GM20431 (cell line): ENCODE measurements around the gene FAM120B.

Source experiments
- in situ Hi-C: fragments of 300-500 bp; cut with MseI, MboI; formaldehyde crosslinking; loops from one replicate; pipeline ENCODE4 v1.15.0; 2020; ENCODE audit warnings: low sequenced_read_pairs; ENCODE audit not compliant: unreplicated experiment

FAM120B gene

DNA sequence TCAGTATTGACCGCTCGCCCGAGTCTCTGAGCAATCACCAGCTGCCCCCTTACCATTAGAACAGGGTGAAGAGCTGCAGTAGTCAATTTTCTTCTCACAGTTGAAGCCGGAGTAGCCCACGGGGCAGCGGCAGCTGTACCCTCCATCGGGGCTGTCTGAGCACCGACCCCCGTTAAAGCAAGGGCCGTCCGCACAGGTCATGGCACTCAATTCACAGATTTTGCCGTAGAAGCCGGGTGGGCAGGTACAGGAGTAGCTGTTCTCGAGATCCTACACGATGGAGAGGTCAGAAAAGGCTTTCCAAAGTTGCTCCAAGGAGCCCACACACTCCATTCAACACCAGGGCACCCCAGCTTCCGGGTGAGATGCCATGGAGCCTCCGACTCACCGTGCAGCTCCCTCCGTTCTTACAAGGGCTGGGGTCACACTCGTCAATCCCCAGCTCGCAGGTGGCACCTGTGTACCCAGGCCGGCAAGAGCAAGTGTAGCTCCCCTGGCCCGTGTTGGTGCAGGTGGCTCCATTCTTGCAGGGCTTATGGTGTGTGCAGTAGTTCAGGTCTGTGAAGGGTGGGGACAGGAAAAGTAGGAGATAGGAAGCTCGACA lies 21.6 kb upstream of the FAM120B start:
- in situ Hi-C loops: no loop called here

DNA sequence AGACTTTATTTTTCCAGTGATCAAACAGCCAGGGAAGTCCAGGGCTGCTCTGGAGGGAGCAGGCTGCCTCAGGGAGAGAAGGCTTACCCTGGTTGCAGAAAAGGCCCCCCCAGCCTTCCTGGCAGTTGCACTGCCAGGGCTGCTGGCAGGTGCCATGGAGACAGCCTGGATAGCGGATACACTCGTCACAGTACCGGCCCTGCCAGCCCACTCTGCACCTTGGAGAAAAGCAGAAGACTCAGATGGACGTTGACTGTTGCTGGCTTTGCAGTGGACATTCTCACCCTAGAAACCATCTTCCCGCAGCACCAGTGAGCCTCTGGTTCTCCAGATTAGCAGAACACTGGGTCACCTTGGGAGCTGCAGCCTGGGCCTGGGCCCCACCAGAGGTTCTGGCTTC lies 21.1 kb upstream of the FAM120B start:
- in situ Hi-C loops: no loop called here

GRCh38 chr6:170286246-170286933 lies 20.2 kb upstream of the FAM120B start:
- in situ Hi-C loops: no loop called here

DNA sequence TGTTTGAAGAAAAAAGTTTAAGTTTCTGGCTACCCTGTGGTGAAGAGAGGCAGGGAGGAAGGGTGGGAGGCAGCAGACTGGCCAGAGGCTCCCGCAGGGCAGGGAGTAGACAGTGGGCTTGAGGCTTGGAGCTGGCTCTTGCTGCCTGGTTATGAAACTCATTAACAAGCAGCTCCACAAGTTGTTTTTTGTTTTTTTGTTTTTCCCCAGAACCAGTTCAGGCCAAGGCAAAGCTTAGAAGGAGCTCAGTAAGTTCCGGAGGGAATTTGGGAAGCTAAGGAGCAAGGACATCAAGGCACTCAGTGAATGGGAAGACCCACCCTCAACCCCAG lies 19.7 kb upstream of the FAM120B start:
- in situ Hi-C loops: no loop called here

DNA sequence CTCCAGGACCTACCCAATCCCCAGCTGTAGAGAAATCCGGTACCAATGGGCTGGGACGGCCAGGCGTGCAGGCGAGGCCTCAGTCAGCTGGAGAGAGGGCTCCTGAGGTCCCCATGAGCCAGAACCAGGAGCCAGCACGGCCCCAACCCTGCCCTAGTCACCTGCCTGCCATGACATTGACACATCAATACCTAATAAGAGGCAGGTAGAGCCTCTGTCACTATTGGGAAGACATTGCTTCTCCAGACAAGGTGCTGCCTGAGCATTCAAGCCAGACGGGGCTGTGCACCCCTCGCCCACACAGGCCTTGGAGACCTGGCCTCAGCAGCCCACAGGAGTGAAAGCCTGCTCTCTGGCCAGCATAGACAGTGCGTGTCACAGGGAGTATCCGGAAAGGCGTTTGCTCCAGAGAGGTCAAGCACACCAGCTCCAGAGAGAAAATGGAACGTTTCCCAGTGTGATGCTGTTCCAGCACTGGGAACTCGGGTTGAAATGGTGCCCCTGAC lies 19.1 kb upstream of the FAM120B start:
- in situ Hi-C loops: no loop called here

DNA sequence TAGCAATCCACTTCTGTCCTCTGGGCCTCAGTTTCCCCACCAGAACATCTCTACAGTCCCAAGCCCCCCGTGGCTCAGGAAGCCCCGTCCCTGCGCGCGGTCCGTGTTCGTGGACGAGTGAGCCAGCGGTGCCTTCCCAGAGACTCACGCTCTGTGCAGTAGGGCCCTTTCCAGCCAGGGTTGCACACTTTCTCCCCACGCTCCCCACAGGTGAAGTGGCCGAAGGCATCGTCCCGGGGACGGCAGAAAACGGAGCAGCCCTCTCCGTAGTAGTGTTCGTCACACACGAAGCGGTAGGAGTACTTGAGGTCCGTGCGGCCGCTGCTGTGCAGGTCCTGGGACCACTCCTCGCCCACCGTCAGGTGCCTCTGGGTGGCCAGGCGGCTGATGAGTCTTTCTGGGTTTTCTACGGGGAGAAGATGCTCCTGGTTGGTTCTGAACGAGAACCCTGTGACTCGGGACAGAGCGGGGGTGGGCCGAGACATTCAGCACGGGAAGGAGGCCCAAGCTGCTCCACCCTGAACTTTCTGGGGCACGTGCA lies 18.4 kb upstream of the FAM120B start:
- in situ Hi-C loops: no loop called here

DNA sequence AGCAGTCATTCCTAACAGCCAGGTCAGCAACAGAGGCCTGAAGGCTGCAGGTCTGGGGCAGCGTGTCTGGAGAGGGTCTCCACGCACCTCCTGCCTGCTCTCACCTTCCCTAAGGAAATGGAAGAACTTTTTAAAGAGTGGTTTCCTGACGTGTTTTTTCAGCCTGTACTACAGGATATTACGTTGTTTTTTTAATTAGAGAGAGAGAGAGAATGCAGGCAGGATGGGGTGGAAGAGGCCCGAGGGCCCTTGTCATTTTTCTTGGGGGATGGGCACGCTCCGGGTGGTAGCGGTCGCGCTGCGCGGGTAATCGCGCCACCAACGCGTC lies 17.7 kb upstream of the FAM120B start:
- in situ Hi-C loops: no loop called here

DNA sequence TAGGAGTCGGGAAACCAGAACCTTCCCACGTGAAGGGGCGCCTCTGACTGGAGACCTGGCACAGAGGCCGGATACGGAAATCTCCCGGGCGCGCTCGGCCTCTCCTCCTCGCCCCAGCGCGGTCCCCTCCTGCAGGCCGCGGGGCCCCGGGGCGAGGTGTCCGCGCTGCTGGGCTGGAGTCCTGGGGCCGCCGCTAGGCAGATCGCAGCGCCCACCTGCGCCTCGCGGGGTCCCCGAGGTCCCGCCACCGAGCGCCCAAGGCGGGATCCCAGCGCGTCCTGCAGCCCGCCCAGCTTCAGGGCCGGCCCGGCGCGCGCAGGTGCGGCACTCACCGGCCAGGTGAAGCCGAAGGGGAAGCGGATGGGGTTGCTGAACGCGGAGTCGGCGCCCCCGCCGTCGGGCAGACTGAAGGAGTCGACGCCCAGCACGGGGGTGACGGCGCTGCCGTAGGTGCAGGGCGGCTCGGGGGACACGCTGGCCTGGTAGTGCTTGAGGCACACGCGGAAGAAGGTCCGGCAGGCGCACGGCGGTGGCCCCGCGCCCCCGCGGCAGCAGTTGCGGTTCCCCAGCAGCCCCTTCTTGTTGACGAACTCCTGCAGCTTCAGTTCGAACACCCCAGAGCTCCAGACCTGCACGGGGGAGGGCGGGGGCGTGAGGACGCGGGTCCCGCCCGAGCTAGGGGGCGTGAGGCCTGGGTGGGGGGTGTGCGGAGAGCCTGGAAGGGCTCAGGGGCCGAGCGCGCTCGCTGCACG lies 17.2 kb upstream of the FAM120B start:
- in situ Hi-C loops: no loop called here

DNA sequence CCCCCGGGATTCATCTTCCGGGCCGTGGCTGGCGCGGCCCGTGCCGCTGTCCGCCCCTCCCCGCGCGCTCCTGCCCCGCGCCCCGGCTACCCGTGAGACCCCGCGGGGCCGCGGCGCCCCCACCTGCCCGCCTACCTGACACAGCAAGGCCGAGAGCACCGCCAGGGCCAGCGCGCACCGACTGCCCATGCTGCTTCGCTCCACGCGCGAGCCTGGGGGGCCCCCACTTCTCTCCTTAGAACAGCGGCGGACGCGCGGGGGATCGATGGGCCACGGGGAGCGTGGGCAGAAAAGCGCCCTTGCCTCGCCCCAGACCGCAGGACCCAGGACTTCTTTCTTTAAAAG lies 16.6 kb upstream of the FAM120B start:
- in situ Hi-C loops: no loop called here

DNA sequence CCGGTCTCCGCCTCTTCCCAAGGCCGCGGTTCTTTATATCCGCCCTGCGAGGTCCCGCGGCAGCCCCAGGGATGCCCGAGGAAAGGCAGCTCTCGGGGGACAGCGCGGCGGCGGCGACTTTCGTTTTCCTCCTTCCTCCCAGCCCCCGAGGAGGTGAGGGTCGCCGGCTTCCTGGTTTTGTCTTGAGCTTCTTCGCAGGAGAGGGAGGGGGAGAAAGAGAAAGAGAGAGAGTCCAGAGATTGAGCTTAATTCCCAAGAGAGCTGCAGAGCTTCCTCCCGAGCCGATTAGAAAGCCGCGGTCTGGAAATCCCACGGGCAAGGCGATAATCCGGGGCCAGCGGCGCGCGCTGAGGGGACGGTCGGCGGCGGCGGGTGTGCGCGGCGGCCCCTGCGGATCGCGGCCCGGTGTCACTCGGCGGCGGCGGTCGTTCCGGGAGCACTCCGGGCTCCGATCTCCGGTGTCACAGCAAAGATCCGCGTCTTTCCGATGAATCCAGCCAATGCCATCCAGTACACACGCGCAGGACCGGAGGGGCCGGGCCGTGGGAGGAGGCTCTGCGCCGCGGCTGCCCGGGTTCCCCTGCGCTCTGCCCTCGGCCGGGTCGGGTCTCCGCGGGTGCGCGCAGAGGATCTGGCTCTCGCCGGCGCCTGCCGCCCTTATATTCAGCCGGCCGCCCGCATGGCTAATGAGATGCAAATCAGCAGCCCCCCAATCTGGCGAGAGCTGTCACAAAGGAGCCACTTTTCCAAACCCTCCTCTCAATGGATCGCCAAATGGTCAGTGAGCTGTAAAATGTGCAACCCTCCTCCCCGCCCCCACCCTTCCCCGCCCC lies 16.0 kb upstream of the FAM120B start, which contains the start of gene DLL1:
DLL1 (minus strand) TSS at position 783 of the 833 bp plus-strand sequence. CDS start 939 bp downstream, outside the sequence.
- in situ Hi-C loops: no loop called here

- in situ Hi-C loops: no loop called here
Measured at GRCh38 chr6:170291271-170292110, 15.1 kb upstream of the FAM120B start.

GRCh38 chr6:170292111-170292406 lies 14.5 kb upstream of the FAM120B start:
- in situ Hi-C loops: no loop called here

GRCh38 chr6:170292407-170293158 lies 14.0 kb upstream of the FAM120B start:
- in situ Hi-C loops: no loop called here

DNA sequence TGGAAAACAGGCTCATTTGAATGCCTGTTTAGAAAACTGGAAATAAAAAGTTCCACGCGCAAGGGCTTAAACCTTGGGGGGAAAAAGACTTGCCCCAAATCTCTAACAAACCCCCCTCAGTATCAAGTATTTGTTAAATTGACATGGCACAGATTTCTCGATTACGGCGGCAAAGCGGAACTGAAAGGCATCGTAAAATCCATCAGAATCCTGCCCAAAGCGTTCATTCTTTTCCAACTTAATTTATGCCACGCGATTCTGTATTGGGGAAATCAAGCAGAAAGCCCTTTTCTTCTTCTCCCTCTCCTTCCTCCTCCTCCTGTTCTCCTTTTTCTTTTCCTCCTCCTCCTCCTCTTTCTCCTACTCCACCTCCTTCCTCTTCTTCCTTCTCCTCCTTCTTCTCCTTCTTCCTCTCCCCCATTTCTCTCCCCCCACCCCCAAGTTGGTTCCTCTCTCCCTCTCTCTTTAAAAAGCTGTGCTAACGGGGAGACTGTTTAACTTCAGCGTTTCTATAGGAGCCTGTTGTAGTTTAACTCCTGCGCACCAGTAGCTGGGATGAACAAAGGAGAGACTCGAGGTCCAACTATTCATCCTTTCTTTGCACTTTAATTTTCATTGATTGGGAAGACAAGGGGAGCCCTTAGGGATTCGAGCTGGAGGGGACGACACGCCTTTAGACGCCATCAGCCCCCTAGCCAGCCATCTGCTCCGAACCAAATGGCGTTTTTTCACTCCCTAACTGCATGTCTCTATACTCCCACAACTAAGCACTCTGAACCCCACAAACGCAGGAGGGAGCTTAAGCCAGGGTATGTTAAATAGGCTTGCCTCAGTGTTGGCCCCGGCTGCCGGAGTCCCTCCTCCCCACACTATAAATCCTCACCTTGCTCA lies 13.0 kb upstream of the FAM120B start:
- in situ Hi-C loops: no loop called here

- in situ Hi-C loops: no loop called here
Measured at GRCh38 chr6:170294298-170294730, 12.2 kb upstream of the FAM120B start.

- in situ Hi-C loops: no loop called here
Measured at GRCh38 chr6:170294813-170295509, 11.6 kb upstream of the FAM120B start.
